ENCODE data around the gene USF3. TPM values are rescaled to one million over a fixed set of nuclear protein-coding genes. Genes with fewer than 3 reads are reported as not detected.

Gene USF3
- total and polyA plus RNA-seq, 2 experiments from 2014 or later = 10.1 to 23.5 TPM

DNA sequence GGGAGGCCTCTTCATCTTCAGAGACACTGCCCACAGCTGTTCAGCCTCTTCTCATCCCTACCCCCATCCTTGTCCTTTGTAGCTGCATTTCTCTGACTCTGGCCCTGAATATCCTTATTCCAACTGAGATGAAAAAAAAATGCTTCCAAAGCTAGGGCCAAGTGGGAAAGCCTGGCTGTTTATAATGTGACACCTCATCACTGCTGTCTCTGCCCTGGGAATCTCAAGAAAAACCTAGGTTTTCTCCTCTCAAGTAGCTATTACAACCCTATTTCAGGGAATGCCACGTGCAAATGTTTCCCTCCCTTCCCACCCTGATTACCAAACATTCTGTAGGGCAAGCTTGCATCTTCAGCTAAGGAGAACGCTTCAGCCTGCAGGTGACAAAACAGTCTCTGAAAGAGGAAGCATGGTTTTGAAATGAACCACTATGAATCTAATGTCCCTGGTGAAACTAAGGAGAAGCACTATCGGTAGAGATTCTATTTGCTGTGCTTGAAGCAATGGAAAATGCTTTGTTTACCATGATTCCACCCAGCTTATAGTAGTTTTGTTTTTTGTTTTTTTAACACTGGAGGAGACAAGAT lies 65.4 kb downstream of the USF3 start:
- no peak overlapping the region for H3K4me2 ChIP-seq
- peak overlapping the region; percentile 69; the same call in 1 of the 2 replicates for H2AFZ ChIP-seq
- ATAC-seq (no peak), DNase-seq (ENCODE audit: low spot score) (no peak)
- Mint-ChIP-seq H3K9me3 (no peaks in the 10 kb centered on the region), H3K27ac (no peak overlapping the region), H3K27me3 (ENCODE audit: insufficient read depth, low read depth, poor library complexity) (peaks cover 6% of the 10 kb centered on the region), H3K4me1 (peaks cover 3% of the 10 kb centered on the region; the same call in 1 of the 3 replicates), H3K4me3 (no peak overlapping the region), H3K36me3 (ENCODE audit: low read depth) (no peaks in the 10 kb centered on the region)
- no peaks in the 10 kb centered on the region for H4K20me1 ChIP-seq (replicated peaks; ENCODE audit: insufficient read depth)
- no peak for TF ChIP-seq ZNF331 (CRISPR knock-in tag; IDR thresholded peaks at IDR 0.05; ENCODE audit: low read depth)
- no peak for TF ChIP-seq NANOG (IDR thresholded peaks at IDR 0.05; ENCODE audit: borderline replicate concordance)
- TF ChIP-seq, protein P1, sequence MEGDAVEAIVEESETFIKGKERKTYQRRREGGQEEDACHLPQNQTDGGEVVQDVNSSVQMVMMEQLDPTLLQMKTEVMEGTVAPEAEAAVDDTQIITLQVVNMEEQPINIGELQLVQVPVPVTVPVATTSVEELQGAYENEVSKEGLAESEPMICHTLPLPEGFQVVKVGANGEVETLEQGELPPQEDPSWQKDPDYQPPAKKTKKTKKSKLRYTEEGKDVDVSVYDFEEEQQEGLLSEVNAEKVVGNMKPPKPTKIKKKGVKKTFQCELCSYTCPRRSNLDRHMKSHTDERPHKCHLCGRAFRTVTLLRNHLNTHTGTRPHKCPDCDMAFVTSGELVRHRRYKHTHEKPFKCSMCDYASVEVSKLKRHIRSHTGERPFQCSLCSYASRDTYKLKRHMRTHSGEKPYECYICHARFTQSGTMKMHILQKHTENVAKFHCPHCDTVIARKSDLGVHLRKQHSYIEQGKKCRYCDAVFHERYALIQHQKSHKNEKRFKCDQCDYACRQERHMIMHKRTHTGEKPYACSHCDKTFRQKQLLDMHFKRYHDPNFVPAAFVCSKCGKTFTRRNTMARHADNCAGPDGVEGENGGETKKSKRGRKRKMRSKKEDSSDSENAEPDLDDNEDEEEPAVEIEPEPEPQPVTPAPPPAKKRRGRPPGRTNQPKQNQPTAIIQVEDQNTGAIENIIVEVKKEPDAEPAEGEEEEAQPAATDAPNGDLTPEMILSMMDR (conservative IDR thresholded peaks at IDR 0.05; ENCODE audit: low read depth in 2 of 2) = no peak
- TF ChIP-seq EZH2 (IDR thresholded peaks at IDR 0.05; ENCODE audit: low read depth, unreplicated experiment) = no peak
- no peak for TF ChIP-seq JUNB (IDR thresholded peaks at IDR 0.05; ENCODE audit: unreplicated experiment)
- no peak for TF ChIP-seq POLR2AphosphoS5 (IDR thresholded peaks at IDR 0.05; ENCODE audit: low read depth)
- TF ChIP-seq, protein P2, sequence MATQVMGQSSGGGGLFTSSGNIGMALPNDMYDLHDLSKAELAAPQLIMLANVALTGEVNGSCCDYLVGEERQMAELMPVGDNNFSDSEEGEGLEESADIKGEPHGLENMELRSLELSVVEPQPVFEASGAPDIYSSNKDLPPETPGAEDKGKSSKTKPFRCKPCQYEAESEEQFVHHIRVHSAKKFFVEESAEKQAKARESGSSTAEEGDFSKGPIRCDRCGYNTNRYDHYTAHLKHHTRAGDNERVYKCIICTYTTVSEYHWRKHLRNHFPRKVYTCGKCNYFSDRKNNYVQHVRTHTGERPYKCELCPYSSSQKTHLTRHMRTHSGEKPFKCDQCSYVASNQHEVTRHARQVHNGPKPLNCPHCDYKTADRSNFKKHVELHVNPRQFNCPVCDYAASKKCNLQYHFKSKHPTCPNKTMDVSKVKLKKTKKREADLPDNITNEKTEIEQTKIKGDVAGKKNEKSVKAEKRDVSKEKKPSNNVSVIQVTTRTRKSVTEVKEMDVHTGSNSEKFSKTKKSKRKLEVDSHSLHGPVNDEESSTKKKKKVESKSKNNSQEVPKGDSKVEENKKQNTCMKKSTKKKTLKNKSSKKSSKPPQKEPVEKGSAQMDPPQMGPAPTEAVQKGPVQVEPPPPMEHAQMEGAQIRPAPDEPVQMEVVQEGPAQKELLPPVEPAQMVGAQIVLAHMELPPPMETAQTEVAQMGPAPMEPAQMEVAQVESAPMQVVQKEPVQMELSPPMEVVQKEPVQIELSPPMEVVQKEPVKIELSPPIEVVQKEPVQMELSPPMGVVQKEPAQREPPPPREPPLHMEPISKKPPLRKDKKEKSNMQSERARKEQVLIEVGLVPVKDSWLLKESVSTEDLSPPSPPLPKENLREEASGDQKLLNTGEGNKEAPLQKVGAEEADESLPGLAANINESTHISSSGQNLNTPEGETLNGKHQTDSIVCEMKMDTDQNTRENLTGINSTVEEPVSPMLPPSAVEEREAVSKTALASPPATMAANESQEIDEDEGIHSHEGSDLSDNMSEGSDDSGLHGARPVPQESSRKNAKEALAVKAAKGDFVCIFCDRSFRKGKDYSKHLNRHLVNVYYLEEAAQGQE (IDR thresholded peaks at IDR 0.05; ENCODE audit: unreplicated experiment) = no peak
- TF ChIP-seq, protein P3, sequence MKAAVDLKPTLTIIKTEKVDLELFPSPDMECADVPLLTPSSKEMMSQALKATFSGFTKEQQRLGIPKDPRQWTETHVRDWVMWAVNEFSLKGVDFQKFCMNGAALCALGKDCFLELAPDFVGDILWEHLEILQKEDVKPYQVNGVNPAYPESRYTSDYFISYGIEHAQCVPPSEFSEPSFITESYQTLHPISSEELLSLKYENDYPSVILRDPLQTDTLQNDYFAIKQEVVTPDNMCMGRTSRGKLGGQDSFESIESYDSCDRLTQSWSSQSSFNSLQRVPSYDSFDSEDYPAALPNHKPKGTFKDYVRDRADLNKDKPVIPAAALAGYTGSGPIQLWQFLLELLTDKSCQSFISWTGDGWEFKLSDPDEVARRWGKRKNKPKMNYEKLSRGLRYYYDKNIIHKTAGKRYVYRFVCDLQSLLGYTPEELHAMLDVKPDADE (IDR thresholded peaks at IDR 0.05) = no peak
- no peak for TF ChIP-seq EZH2phosphoT487 (IDR thresholded peaks at IDR 0.05; ENCODE audit: unreplicated experiment)
- TF ChIP-seq CREB1 (CRISPR knock-in tag; IDR thresholded peaks at IDR 0.05; ENCODE audit: low read depth) = no peak
- TF ChIP-seq STAT1 (IDR thresholded peaks at IDR 0.05; ENCODE audit: unreplicated experiment) = no peak
- TF ChIP-seq, protein P4, sequence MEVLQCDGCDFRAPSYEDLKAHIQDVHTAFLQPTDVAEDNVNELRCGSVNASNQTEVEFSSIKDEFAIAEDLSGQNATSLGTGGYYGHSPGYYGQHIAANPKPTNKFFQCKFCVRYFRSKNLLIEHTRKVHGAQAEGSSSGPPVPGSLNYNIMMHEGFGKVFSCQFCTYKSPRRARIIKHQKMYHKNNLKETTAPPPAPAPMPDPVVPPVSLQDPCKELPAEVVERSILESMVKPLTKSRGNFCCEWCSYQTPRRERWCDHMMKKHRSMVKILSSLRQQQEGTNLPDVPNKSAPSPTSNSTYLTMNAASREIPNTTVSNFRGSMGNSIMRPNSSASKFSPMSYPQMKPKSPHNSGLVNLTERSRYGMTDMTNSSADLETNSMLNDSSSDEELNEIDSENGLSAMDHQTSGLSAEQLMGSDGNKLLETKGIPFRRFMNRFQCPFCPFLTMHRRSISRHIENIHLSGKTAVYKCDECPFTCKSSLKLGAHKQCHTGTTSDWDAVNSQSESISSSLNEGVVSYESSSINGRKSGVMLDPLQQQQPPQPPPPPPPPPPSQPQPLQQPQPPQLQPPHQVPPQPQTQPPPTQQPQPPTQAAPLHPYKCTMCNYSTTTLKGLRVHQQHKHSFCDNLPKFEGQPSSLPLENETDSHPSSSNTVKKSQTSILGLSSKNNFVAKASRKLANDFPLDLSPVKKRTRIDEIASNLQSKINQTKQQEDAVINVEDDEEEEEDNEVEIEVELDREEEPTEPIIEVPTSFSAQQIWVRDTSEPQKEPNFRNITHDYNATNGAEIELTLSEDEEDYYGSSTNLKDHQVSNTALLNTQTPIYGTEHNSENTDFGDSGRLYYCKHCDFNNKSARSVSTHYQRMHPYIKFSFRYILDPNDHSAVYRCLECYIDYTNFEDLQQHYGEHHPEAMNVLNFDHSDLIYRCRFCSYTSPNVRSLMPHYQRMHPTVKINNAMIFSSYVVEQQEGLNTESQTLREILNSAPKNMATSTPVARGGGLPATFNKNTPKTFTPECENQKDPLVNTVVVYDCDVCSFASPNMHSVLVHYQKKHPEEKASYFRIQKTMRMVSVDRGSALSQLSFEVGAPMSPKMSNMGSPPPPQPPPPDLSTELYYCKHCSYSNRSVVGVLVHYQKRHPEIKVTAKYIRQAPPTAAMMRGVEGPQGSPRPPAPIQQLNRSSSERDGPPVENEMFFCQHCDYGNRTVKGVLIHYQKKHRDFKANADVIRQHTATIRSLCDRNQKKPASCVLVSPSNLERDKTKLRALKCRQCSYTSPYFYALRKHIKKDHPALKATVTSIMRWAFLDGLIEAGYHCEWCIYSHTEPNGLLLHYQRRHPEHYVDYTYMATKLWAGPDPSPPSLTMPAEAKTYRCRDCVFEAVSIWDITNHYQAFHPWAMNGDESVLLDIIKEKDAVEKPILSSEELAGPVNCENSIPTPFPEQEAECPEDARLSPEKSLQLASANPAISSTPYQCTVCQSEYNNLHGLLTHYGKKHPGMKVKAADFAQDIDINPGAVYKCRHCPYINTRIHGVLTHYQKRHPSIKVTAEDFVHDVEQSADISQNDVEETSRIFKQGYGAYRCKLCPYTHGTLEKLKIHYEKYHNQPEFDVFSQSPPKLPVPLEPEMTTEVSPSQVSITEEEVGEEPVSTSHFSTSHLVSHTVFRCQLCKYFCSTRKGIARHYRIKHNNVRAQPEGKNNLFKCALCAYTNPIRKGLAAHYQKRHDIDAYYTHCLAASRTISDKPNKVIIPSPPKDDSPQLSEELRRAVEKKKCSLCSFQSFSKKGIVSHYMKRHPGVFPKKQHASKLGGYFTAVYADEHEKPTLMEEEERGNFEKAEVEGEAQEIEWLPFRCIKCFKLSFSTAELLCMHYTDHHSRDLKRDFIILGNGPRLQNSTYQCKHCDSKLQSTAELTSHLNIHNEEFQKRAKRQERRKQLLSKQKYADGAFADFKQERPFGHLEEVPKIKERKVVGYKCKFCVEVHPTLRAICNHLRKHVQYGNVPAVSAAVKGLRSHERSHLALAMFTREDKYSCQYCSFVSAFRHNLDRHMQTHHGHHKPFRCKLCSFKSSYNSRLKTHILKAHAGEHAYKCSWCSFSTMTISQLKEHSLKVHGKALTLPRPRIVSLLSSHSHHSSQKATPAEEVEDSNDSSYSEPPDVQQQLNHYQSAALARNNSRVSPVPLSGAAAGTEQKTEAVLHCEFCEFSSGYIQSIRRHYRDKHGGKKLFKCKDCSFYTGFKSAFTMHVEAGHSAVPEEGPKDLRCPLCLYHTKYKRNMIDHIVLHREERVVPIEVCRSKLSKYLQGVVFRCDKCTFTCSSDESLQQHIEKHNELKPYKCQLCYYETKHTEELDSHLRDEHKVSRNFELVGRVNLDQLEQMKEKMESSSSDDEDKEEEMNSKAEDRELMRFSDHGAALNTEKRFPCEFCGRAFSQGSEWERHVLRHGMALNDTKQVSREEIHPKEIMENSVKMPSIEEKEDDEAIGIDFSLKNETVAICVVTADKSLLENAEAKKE (CRISPR knock-in tag; IDR thresholded peaks at IDR 0.05) = no peak
- TF ChIP-seq ZNF114 (CRISPR knock-in tag; IDR thresholded peaks at IDR 0.05) = no peak
- no peaks in the 10 kb centered on the region for H3K36me3 ChIP-seq (ENCODE audit: insufficient read depth)
- no peak overlapping the region for H3K27ac ChIP-seq (ENCODE audit: low read depth)
- no peak overlapping the region for H3K4me3 ChIP-seq
- no peaks in the 10 kb centered on the region for H3K79me2 ChIP-seq (replicated peaks; ENCODE audit: insufficient read depth)
- H3K4me1 ChIP-seq (ENCODE audit: insufficient read depth) = no peaks in the 10 kb centered on the region
- no peaks in the 10 kb centered on the region for H3F3A ChIP-seq (replicated peaks; ENCODE audit: low read depth)
- H3K27me3 ChIP-seq (ENCODE audit: insufficient read depth) = no peaks in the 10 kb centered on the region
- H3K9me2 ChIP-seq (ENCODE audit: insufficient read depth) = no peaks in the 10 kb centered on the region
